ENCODE results near the gene CCM2L. TPM values are rescaled to one million over a fixed set of nuclear protein-coding genes. Genes with fewer than 3 reads are reported as not detected.

Gene CCM2L
- total and polyA plus RNA-seq, 2 donors (not counting 1 experiment from before 2014, with no cell fraction given) = not detected

DNA sequence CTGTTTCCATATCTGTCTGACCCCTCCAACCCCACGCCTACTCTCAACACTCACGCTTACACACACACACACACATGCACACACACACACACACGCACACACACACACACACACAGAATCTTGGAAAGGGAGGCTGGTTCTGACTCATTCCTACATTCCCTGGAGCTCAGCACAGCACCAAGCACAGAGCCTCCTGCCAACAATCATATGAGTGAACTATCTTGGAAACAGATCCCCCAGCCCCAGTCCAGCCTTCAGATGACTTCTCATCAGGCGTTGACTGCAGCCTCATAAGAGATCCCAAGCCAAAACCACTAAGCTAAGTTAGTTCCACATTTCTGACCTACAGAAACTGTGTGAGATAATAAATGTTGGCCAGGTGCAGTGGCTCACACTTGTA, 27.7 kb downstream of the CCM2L start:
- H3K4me3 Mint-ChIP-seq = no peak overlapping the region
- Histone ChIP-seq H2AFZ (ENCODE audit: insufficient read depth, low read depth, low read length, poor library complexity, severe bottlenecking) (no peak overlapping the region), H3K4me1 (ENCODE audit: control insufficient read depth in 2 of 2, insufficient read depth in 2 of 2, low read length in 2 of 2) (peaks cover 24 to 62% of the 10 kb centered on the region in 2 donors), H3K4me3 (ENCODE audit: control extremely low read depth in 1 of 5, extremely low read depth in 1 of 5, insufficient read depth in 1 of 5, low read depth in 2 of 5, low read length in 4 of 5) (no peak overlapping the region), H3K36me3 (replicated peaks in 1 of 2; ENCODE audit: control extremely low read depth in 1 of 2, control insufficient read depth in 1 of 2, extremely low read depth in 1 of 2, insufficient read depth in 2 of 2, low read length in 1 of 2) (no peaks in the 10 kb centered on the region), H3K4me2 (replicated peaks; ENCODE audit: low read depth, low read length, poor library complexity, severe bottlenecking) (no peak overlapping the region), H3K27me3 (replicated peaks in 1 of 4; ENCODE audit: control extremely low read depth in 1 of 4, control insufficient read depth in 3 of 4, insufficient read depth in 4 of 4, low read length in 3 of 4) (peaks cover 0 to 7% (median 3%) of the 10 kb centered on the region in 4 experiments), H3K79me2 (ENCODE audit: control insufficient read depth, insufficient read depth, low read length) (no peaks in the 10 kb centered on the region), H4K20me1 (ENCODE audit: control insufficient read depth, insufficient read depth, low read length, poor library complexity, severe bottlenecking) (no peaks in the 10 kb centered on the region), H3K9ac (ENCODE audit: low read length) (no peak overlapping the region), H3K9me3 (ENCODE audit: control extremely low read depth in 1 of 3, control insufficient read depth in 2 of 3, insufficient read depth in 1 of 3, low read length in 2 of 3) (peaks cover 0 to 7% (median 7%) of the 10 kb centered on the region in 3 donors), H3K27ac (ENCODE audit: low read length in 2 of 2) (no peak overlapping the region)
- TF ChIP-seq EZH2 (IDR thresholded peaks at IDR 0.05; ENCODE audit: borderline replicate concordance, insufficient read depth, low read depth, low read length, poor library complexity, severe bottlenecking) = no peak
- TF ChIP-seq, protein P1, sequence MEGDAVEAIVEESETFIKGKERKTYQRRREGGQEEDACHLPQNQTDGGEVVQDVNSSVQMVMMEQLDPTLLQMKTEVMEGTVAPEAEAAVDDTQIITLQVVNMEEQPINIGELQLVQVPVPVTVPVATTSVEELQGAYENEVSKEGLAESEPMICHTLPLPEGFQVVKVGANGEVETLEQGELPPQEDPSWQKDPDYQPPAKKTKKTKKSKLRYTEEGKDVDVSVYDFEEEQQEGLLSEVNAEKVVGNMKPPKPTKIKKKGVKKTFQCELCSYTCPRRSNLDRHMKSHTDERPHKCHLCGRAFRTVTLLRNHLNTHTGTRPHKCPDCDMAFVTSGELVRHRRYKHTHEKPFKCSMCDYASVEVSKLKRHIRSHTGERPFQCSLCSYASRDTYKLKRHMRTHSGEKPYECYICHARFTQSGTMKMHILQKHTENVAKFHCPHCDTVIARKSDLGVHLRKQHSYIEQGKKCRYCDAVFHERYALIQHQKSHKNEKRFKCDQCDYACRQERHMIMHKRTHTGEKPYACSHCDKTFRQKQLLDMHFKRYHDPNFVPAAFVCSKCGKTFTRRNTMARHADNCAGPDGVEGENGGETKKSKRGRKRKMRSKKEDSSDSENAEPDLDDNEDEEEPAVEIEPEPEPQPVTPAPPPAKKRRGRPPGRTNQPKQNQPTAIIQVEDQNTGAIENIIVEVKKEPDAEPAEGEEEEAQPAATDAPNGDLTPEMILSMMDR (IDR thresholded peaks at IDR 0.05) = no peak
- POLR2A ChIA-PET = interaction anchor here (0.6 kb wide), 1 partner anchor 322 kb away, joined by 3 read pairs; no protein-coding TSS in a partner anchor
- 89% methylated on average over 3 of the region's 4 CpGs for WGBS (ENCODE audit: insufficient coverage)
- DNase-seq (no peak), ATAC-seq (ENCODE audit: low read depth) (no peak)
- H3K27ac Mint-ChIP-seq = no peak overlapping the region
- peaks cover 66% of the 10 kb centered on the region for H3K4me1 Mint-ChIP-seq
- peaks cover 11% of the 10 kb centered on the region for H3K27me3 Mint-ChIP-seq
- H3K9me3 Mint-ChIP-seq (ENCODE audit: insufficient read depth) = no peaks in the 10 kb centered on the region
- intact Hi-C loops (cut with micrococcal nuclease) = no loop called here
- CTCF ChIA-PET = interaction anchor here (0.7 to 10.3 kb wide), 4 partner anchors 11 to 86 kb away, joined by 3 to 389 read pairs (median 12); partner anchors contain the start of gene PDRG1
